ENCODE data around the gene A2M.

Gene A2M

DNA sequence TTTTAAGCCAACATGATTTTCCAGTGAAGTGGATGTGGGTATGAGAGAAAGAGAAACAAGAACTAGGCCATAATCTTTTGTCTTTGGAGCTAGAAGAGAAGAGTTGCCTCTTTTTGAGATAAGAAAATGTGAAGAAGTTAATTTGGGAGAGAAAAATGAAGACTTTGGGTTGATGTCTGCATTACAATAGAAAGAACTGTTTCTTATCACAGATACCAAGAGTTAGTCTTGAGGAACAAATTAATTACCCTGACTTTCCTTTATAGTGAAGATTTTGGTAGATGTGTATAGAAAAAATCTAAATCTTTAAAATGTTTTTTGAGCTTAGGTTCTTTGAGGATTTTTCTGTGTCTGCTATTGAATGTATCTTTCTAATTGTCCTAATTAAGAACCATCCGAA is 4.2 kb downstream of the A2M start:
- Histone ChIP-seq H3K36me3 (ENCODE audit: insufficient read depth, low read length) (no peaks in the 10 kb centered on the region), H3K4me1 (ENCODE audit: insufficient read depth, low read length) (peaks cover 5% of the 10 kb centered on the region), H3K9ac (ENCODE audit: low read depth, low read length) (no peak overlapping the region), H3K9me3 (ENCODE audit: control insufficient read depth, insufficient read depth, low read length) (no peaks in the 10 kb centered on the region)

DNA sequence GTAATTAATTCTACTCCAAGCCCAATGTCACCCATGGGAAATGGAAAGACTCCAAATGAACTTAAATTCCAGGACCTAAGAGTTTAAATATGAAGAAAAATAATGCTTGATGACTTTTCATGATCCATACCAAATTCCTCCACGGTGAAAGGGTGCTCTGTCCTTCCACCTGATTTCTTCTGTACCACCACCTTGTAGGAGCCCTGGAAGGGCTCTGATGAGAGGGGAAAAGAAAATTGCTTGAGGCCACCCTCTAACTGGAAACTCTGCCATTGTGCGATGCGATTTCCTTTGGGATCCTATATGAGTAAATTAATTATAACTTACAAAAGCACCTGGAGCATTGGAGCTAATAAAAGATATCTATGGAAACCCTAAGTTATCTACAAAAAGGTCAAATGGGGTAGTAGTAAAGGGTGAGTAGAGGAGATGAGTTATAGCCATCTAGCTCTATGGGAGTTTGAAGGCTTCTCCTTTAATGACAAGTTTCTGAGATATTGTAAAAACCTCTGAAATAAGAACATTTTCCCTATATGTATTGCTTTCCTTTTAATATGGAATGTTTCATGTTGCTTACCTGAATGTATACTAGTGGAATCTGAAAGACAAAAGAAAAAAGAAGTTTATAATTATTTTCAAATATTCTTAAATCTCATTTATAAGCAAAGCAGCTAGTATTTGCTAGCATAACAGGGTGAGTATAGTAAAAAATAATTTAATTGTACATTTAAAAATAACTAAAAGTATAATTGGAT is 5.8 kb downstream of the A2M start:
- Histone ChIP-seq H3K9ac (ENCODE audit: low read depth, low read length) (no peak overlapping the region), H3K4me1 (ENCODE audit: insufficient read depth, low read length) (no peaks in the 10 kb centered on the region), H3K36me3 (ENCODE audit: insufficient read depth, low read length) (no peaks in the 10 kb centered on the region), H3K9me3 (ENCODE audit: control insufficient read depth, insufficient read depth, low read length) (no peaks in the 10 kb centered on the region)

DNA sequence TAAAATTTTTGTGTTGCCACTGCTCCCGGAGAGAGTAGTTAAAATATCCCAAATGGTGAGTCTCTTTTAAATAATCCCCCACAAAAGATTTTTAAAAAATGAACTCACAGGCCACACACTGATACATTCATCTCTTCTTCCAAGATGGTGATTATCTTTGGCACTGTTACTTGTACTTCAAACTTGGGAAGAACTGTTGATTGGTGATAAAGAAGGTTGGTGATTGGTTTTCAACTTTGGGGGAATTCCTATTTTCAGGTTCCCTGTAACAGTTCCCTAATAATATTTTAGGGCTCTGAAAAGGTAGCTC is 6.6 kb downstream of the A2M start:
- no peaks in the 10 kb centered on the region for H3K36me3 ChIP-seq (ENCODE audit: insufficient read depth, low read length)
- no peak overlapping the region for H3K9ac ChIP-seq (ENCODE audit: low read depth, low read length)
- no peaks in the 10 kb centered on the region for H3K9me3 ChIP-seq (ENCODE audit: control insufficient read depth, insufficient read depth, low read length)
- no peaks in the 10 kb centered on the region for H3K4me1 ChIP-seq (ENCODE audit: insufficient read depth, low read length)

DNA sequence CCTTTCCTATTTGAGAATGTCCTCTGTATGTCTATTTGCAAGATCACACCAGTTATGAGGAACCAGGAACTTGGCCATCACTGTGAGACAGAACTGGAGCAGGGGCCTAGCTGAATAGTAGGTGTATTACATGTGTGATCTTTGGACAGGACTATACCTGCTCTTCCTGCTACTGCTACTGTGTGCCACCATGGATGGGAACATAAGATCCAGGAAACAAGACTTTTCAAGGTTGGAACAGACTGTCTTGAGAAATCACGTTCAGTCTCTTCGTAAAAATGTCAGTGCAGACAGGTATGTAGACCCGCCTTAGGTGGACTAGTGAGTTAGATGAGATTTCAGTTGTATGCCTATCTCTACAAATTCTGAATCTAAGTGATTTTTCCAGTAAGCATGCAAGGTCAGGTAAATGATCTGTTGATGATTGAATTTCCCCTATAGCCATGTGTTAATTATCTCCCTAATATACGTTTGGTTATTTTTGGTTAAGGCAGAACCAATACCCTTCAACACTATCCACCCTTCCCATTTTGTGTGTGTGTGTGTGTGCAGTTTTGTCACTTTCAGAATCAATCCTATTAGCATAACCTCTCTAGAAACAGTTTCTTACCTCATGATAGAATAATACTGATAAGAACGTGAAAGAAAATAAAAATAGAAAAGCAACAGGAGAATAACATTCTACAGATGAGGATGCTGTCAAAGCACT is 7.1 kb downstream of the A2M start:
- H3K36me3 ChIP-seq (ENCODE audit: insufficient read depth, low read length): no peaks in the 10 kb centered on the region
- H3K4me1 ChIP-seq (ENCODE audit: insufficient read depth, low read length): no peaks in the 10 kb centered on the region

DNA sequence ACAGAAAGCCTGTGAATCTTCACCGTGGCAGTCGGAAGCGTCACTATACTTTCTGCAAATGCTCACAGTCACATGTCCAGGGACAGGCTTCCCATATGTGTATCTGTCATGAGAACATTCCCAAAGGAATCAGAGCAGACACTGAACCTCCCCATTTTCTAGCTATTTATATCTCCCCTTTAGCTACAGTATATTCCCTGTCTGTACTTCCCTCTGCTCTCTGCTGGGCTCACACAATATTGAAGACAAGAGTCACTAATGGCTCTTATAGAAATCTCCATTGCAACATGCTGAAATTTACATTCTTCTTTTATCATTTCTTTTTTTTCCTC is 8.2 kb downstream of the A2M start:
- no peaks in the 10 kb centered on the region for H3K36me3 ChIP-seq (ENCODE audit: insufficient read depth, low read length)
- no peak overlapping the region for H3K9ac ChIP-seq (ENCODE audit: low read depth, low read length)
- H3K4me1 ChIP-seq (ENCODE audit: insufficient read depth, low read length): no peaks in the 10 kb centered on the region
- H3K9me3 ChIP-seq (ENCODE audit: control insufficient read depth, insufficient read depth, low read length): no peaks in the 10 kb centered on the region

More for the DNA sequence above, 7.1 kb downstream of the A2M start:
- no peak overlapping the region for H3K9ac ChIP-seq (ENCODE audit: low read depth, low read length)
- no peaks in the 10 kb centered on the region for H3K9me3 ChIP-seq (ENCODE audit: control insufficient read depth, insufficient read depth, low read length)

DNA sequence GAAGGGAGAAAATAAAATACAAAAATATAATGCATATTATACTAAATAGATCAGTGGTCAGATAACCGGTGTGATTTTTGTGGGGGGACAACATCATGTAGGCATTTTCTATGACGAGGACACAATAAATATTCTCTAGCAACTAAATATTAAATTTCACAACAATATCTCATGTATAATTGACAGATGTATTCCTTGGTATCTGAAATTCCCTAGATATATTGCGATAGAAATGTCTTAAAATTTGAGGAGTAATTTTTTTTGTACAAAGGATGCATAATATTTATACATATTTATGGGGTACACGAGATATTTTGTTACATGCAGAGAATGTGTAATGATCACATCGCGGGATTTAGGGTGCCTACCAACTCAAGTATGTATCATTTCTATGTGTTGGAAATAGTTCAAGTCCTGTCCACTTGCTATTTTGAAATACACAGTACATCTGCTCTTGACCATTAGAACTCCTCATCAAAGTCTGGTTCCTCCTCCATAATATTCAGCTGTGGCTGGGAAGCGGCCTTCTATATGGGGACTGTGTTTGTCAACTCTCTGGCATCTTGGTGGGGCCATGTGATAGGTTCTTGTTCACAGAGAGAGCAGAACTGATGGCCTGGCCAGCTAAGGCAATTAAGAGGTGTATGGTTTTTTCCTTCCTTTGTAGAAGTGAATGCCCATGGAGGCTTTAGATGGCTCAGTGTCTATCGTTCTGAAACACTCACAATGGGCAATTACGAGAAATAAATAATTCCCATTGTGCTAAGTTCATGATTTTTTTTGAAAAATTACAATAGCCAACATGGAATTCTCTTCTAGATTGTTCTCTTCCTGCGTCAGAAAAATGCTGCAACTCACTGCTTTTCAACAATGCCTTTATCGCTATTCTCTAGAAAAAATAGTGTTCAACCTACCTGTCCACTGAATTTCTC is 8.8 kb downstream of the A2M start:
- Histone ChIP-seq H3K4me1 (ENCODE audit: insufficient read depth, low read length) (no peaks in the 10 kb centered on the region), H3K9ac (ENCODE audit: low read depth, low read length) (no peak overlapping the region), H3K36me3 (ENCODE audit: insufficient read depth, low read length) (no peaks in the 10 kb centered on the region), H3K9me3 (ENCODE audit: control insufficient read depth, insufficient read depth, low read length) (no peaks in the 10 kb centered on the region)

DNA sequence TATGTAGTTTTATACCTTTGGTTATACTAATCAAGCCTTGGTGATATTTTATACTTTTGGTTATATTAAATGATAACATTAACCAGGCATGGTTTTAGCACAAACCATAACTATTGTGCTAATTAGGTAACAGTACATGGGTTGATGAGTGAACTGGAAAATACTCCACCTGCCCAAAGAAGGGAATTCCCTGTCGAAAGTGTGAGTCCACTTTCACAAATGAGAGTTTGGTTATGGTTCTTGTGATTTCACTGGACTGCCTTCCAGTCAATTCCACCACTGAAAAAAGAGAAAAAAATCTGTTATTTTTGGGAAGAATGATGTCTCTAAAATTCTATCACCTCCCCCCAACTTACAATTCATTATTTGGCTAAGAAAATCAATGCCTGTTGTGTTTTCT is 9.7 kb downstream of the A2M start:
- no peak overlapping the region for H3K9ac ChIP-seq (ENCODE audit: low read depth, low read length)
- H3K36me3 ChIP-seq (ENCODE audit: insufficient read depth, low read length): no peaks in the 10 kb centered on the region
- no peaks in the 10 kb centered on the region for H3K4me1 ChIP-seq (ENCODE audit: insufficient read depth, low read length)
- H3K9me3 ChIP-seq (ENCODE audit: control insufficient read depth, insufficient read depth, low read length): no peaks in the 10 kb centered on the region

DNA sequence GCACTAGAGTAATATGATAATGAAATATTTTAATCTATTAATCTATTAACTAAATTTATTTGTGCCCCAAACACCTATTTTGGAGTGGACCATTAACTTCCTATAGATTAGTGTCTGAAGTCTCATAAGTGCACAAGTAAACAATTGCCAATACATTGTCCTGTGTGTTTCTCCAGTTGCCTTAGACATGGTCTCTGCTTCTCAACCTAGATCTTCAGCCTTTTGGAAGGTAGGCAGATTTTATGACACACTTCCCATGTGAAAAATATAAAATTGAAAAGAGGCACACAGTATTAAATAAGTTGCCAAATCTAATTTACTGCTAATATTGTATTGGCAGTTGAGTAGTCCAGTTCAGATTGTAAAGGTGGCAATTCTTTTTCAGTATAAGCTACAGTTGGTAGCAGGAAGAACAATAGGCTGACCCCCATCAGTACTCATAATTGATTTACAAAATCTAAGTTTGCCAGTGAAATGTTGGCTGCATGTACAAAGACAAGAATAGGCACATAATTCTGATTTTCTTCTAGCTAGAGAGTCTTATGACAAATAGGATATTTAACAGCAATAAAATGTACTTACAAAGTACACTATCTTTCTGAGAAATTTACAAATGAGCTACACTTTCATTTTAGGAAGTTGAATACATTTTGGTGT is 10.8 kb downstream of the A2M start:
- no peaks in the 10 kb centered on the region for H3K36me3 ChIP-seq (ENCODE audit: insufficient read depth, low read length)
- no peaks in the 10 kb centered on the region for H3K9me3 ChIP-seq (ENCODE audit: control insufficient read depth, insufficient read depth, low read length)
- H3K4me1 ChIP-seq (ENCODE audit: insufficient read depth, low read length): no peaks in the 10 kb centered on the region
- H3K9ac ChIP-seq (ENCODE audit: low read depth, low read length): no peak overlapping the region

DNA sequence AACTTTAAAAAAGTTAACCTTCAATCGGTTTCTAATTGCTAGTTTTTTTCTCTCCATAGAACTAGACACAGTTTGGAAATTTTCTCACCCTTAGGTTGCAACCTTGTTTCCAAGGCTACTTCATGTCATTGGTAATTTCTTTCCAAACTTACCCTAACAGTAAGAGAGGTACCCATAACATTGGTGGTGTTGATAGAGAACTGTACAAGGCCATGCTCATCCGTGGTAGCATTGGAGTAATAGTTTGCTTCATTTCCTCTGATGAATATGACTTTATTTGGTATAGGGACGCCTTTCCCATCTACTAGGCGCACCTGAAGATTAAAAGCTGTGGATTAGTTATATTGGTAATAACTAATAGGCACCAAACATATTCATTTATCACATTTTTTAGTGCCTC is 11.6 kb downstream of the A2M start:
- Histone ChIP-seq H3K36me3 (ENCODE audit: insufficient read depth, low read length) (no peaks in the 10 kb centered on the region), H3K9me3 (ENCODE audit: control insufficient read depth, insufficient read depth, low read length) (no peaks in the 10 kb centered on the region), H3K4me1 (ENCODE audit: insufficient read depth, low read length) (no peaks in the 10 kb centered on the region), H3K9ac (ENCODE audit: low read depth, low read length) (no peak overlapping the region)

DNA sequence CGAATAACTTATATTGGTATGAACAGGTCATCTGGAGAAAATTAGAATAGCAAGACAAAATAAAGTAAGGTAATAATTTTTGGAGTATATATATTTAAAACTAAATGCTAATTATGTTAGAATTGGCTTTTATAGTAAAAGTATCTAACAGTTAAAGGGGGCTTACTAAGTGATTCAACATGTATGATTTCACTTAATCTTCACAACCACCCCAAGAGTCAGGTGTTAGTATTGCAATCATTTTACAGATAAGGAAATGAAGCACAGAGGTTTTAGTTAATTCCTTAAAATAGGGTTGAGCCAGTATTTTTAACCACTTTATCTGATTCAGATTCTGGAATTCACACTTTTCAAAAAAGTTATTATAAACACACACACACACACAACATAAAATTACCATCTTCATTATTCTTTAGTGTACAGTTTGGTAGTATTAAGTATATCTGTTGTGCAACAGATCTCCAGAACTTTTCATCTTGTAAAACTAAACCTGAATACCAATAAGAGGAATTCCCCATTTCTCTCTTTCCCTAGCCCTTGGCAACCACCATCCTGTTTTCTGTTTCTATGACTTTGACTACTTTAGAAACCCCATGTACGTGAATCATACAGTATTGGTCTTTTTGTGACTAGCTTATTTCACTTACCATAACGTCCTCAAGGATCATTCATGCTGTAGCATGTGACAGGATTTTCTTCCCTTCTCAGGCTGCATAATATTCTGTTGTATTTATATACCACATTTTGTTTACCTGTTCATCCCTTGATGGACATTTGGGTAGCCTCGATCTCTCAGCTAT is 12.5 kb downstream of the A2M start:
- Histone ChIP-seq H3K9me3 (ENCODE audit: control insufficient read depth, insufficient read depth, low read length) (no peaks in the 10 kb centered on the region), H3K4me1 (ENCODE audit: insufficient read depth, low read length) (no peaks in the 10 kb centered on the region), H3K36me3 (ENCODE audit: insufficient read depth, low read length) (no peaks in the 10 kb centered on the region), H3K9ac (ENCODE audit: low read depth, low read length) (no peak overlapping the region)

DNA sequence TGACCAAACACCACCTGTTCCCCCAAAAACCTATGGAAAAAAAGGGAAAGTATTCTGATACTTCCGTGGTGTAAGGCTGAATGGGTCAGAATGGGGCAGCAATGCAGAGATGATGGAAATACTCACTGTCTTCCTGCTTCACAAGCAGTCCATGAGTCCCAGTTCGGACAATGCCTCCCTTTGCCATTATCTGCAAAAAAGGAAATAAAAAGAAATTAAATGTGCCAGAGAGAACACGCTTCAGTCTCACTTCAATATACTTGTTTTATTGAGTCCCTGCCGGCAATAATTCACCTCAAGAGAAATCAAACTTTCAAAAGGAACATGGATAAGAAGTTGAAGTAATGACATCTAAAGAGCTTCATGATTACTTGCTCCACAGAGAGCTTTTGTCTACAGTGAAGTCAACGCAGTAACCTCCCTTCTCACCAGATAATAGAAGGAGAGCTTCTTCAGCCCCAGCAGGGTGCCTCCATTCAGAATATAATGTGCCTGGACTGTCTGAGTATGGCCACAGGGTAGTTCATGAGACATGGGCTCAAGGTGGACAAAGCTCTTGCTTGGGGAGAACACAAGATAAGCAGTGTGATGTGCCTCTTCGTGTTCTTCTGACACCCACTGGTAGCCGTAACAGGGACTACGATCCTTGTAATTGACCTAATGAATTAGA is 14.6 kb downstream of the A2M start:
- H3K9me3 ChIP-seq (ENCODE audit: control insufficient read depth, insufficient read depth, low read length): no peaks in the 10 kb centered on the region
- H3K9ac ChIP-seq (ENCODE audit: low read depth, low read length): no peak overlapping the region
- no peaks in the 10 kb centered on the region for H3K36me3 ChIP-seq (ENCODE audit: insufficient read depth, low read length)
- no peaks in the 10 kb centered on the region for H3K4me1 ChIP-seq (ENCODE audit: insufficient read depth, low read length)

DNA sequence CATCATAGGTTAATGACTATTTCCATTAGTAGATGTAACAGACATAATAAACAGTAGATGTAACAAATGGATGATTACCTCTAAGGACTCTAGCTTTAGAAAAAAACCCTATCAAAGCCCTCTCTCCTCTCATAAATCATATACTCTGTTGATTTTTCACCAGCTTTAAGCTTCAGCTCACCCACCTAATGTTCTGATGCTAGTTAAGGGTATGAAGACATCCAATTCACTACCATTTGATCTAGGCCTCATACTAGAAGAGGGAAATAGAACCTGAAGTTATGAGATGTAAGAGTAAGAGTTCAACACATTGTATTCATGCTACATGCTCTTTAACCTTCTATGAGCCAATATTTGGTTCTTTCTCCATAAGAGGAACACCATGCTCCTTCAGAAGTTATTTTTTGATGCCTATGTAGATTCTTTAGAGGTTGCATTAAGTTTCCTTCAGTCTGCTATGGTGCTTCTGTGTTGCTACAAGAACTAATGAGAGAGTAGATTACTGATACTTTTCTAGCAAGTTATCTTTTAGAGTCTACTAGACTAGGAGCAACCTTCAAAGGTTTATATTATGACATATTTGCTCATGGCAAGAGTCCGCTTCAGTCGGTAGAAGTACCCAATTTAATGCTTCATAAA is 16.0 kb downstream of the A2M start:
- H3K4me1 ChIP-seq (ENCODE audit: insufficient read depth, low read length): no peaks in the 10 kb centered on the region

DNA sequence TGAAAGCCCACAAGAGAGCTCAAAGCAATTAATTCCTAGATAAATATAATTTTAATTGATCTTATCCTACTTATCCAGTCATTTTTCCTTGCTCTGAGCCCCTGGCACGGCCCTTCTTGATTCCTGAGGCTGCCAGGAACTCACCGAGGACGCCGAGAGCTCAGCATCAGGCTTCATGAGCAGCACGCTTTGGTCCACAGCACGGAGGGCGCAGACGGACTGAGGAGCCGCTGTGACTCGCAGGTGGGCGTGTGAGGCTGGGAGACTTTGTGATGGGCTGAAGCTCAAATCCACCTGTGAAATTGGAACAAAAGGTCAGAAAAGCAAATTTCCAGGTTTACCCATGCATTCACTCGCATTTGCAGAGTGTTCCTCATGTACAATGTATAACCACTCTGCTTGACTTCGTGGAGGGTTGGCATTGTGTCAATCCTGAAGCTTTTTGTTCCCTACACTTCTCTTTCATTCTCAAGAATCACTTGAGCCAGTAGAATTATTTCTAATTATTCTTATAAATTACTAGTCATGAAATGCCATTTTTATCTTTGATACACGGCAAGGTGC is 17.2 kb downstream of the A2M start:
- Histone ChIP-seq H3K4me1 (ENCODE audit: insufficient read depth, low read length) (no peaks in the 10 kb centered on the region), H3K36me3 (ENCODE audit: insufficient read depth, low read length) (no peaks in the 10 kb centered on the region), H3K9ac (ENCODE audit: low read depth, low read length) (no peak overlapping the region), H3K9me3 (ENCODE audit: control insufficient read depth, insufficient read depth, low read length) (no peaks in the 10 kb centered on the region)

More for the DNA sequence above, 16.0 kb downstream of the A2M start:
- Histone ChIP-seq H3K9ac (ENCODE audit: low read depth, low read length) (no peak overlapping the region), H3K9me3 (ENCODE audit: control insufficient read depth, insufficient read depth, low read length) (no peaks in the 10 kb centered on the region), H3K36me3 (ENCODE audit: insufficient read depth, low read length) (no peaks in the 10 kb centered on the region)
